HEK293 (cell line): ENCODE data around the gene TAS2R38.

Experiments
- CTCF ChIA-PET: fragments of 350-600 bp; formaldehyde crosslinking; extraction: SDS; loops from one replicate; lab custom pipeline; 2021; ENCODE audit warnings: antibody characterized with exemption; lab: Yijun Ruan, JAX
- POLR2A ChIA-PET: fragments of 300-600 bp; formaldehyde crosslinking; extraction: SDS; loops from one replicate; lab custom pipeline; 2020; ENCODE audit warnings: antibody characterized with exemption, inconsistent platforms; lab: Yijun Ruan, JAX
- H3K27ac ChIP-seq: fragments of 200-500 bp; sonication (Bioruptor generic); 2 replicates; pipeline ENCODE4 v1.5.1; 2014; ENCODE audit warnings: low read depth, low read length, control low read depth, inconsistent platforms; ENCODE audit errors: extremely low read depth
- H3K36me3 ChIP-seq, 2 experiments: fragments of 200-500 bp in 1 of 2; sonication (Bioruptor generic) in 1 of 2; 1 replicate in 1 of 2; 2 replicates in 1 of 2; pipeline ENCODE4 v1.5.1; 2014 to 2017; ENCODE audit warnings: inconsistent platforms in 2 of 2, low read length in 2 of 2; ENCODE audit not compliant: control insufficient read depth in 2 of 2, insufficient read depth in 1 of 2
- H3K4me1 ChIP-seq: fragments of 200-500 bp; sonication (Bioruptor generic); 2 replicates; pipeline ENCODE4 v1.5.1; 2014; ENCODE audit warnings: mild to moderate bottlenecking, low read length, inconsistent platforms; ENCODE audit not compliant: control insufficient read depth, insufficient read depth
- H3K4me3 ChIP-seq: 2 replicates; pipeline ENCODE4 v1.5.1; 2011; ENCODE audit warnings: low read depth, mild to moderate bottlenecking, control low read depth, low read length, moderate library complexity
- H3K9me3 ChIP-seq: fragments of 200-500 bp; sonication (Bioruptor generic); 2 replicates; pipeline ENCODE4 v1.5.1; 2014; ENCODE audit warnings: low read depth, low read length, inconsistent platforms; ENCODE audit not compliant: control insufficient read depth, insufficient read depth
- FEZF1 ChIP-seq: fragments of 450-650 bp; formaldehyde crosslinking; IDR thresholded peaks from 2 replicates; pipeline ENCODE4 v1.5.1; 2016; ENCODE audit warnings: missing biosample characterization, missing genetic modification characterization
- GLI2 ChIP-seq: fragments of 450-650 bp; formaldehyde crosslinking; IDR thresholded peaks from 2 replicates; pipeline ENCODE4; 2017; ENCODE audit warnings: missing biosample characterization, missing genetic modification characterization, low read depth, borderline replicate concordance
- KLF16 ChIP-seq: fragments of 450-650 bp; formaldehyde crosslinking; IDR thresholded peaks from 2 replicates; pipeline ENCODE4 v1.5.1; 2017; ENCODE audit warnings: missing biosample characterization, missing genetic modification characterization
- SALL2 ChIP-seq: fragments of 450-650 bp; formaldehyde crosslinking; IDR thresholded peaks from 2 replicates; pipeline ENCODE4 v1.5.0; 2017; ENCODE audit warnings: missing biosample characterization, mild to moderate bottlenecking, missing genetic modification characterization, borderline replicate concordance
- SETDB1 ChIP-seq: IDR thresholded peaks from one replicate; pipeline ENCODE4 v1.6.1; 2017; ENCODE audit warnings: mild to moderate bottlenecking, low read length, moderate library complexity, mixed read lengths; ENCODE audit not compliant: insufficient read length
- TRIM28 ChIP-seq: IDR thresholded peaks from 2 replicates; pipeline ENCODE4 v1.6.1; 2011; ENCODE audit warnings: low read length, control low read depth, borderline replicate concordance
- YY2 ChIP-seq: fragments of 450-650 bp; formaldehyde crosslinking; IDR thresholded peaks from 2 replicates; pipeline ENCODE4 v1.5.1; 2016; ENCODE audit warnings: missing biosample characterization, missing genetic modification characterization
- ZBTB17 ChIP-seq: fragments of 450-650 bp; formaldehyde crosslinking; IDR thresholded peaks from 2 replicates; pipeline ENCODE4 v1.5.1; 2016; ENCODE audit warnings: missing biosample characterization, missing genetic modification characterization
- ZBTB48 ChIP-seq: fragments of 450-650 bp; formaldehyde crosslinking; IDR thresholded peaks from 2 replicates; pipeline ENCODE4 v1.5.1; 2016; ENCODE audit warnings: missing biosample characterization, missing genetic modification characterization
- ZNF157 ChIP-seq: fragments of 450-650 bp; formaldehyde crosslinking; IDR thresholded peaks from 2 replicates; pipeline ENCODE4 v1.5.1; 2016; ENCODE audit warnings: missing biosample characterization, missing genetic modification characterization
- ZNF174 ChIP-seq: fragments of 450-650 bp; formaldehyde crosslinking; IDR thresholded peaks from 2 replicates; pipeline ENCODE4 v1.5.0; 2017; ENCODE audit warnings: missing biosample characterization, mild to moderate bottlenecking, missing genetic modification characterization
- ZNF214 ChIP-seq: fragments of 450-650 bp; formaldehyde crosslinking; IDR thresholded peaks from 2 replicates; pipeline ENCODE4 v1.5.1; 2017; ENCODE audit warnings: missing biosample characterization, mild to moderate bottlenecking, missing genetic modification characterization, borderline replicate concordance
- ZNF354C ChIP-seq: fragments of 450-650 bp; formaldehyde crosslinking; IDR thresholded peaks from 2 replicates; pipeline ENCODE4 v1.5.1; 2016; ENCODE audit warnings: missing biosample characterization, missing genetic modification characterization, low read depth, borderline replicate concordance
- ZNF416 ChIP-seq: fragments of 450-650 bp; formaldehyde crosslinking; IDR thresholded peaks from 2 replicates; pipeline ENCODE4 v1.5.1; 2016; ENCODE audit warnings: missing biosample characterization, missing genetic modification characterization
- ZNF571 ChIP-seq: fragments of 450-650 bp; formaldehyde crosslinking; IDR thresholded peaks from 2 replicates; pipeline ENCODE4 v1.5.0; 2017; ENCODE audit warnings: missing biosample characterization, missing genetic modification characterization
- ZNF664 ChIP-seq: fragments of 450-650 bp; formaldehyde crosslinking; IDR thresholded peaks from 2 replicates; pipeline ENCODE4 v1.5.1; 2016; ENCODE audit warnings: missing biosample characterization, missing genetic modification characterization
- ZNF76 ChIP-seq: fragments of 450-650 bp; formaldehyde crosslinking; IDR thresholded peaks from 2 replicates; pipeline ENCODE4; 2016; ENCODE audit warnings: low read depth, missing biosample characterization, missing genetic modification characterization, borderline replicate concordance
- TF ChIP-seq, protein P1 (sequence below): fragments of 450-650 bp; formaldehyde crosslinking; conservative IDR thresholded peaks from 2 replicates; pipeline ENCODE4 v1.5.1; 2016; ENCODE audit warnings: low read depth, missing biosample characterization, missing genetic modification characterization
- TF ChIP-seq, protein P2 (sequence below): fragments of 450-650 bp; formaldehyde crosslinking; IDR thresholded peaks from 2 replicates; pipeline ENCODE4 v1.5.1; 2016; ENCODE audit warnings: missing biosample characterization, missing genetic modification characterization
- TF ChIP-seq, protein P3 (sequence below): fragments of 450-650 bp; formaldehyde crosslinking; IDR thresholded peaks from 2 replicates; pipeline ENCODE4 v1.5.1; 2016; ENCODE audit warnings: missing biosample characterization, missing genetic modification characterization
- TF ChIP-seq, protein P4 (sequence below): IDR thresholded peaks from 2 replicates; pipeline ENCODE4 v1.6.1; 2011; ENCODE audit warnings: mild to moderate bottlenecking, low read depth, low read length, borderline replicate concordance
- TF ChIP-seq, protein P5 (sequence below): fragments of 450-650 bp; formaldehyde crosslinking; IDR thresholded peaks from 2 replicates; pipeline ENCODE4 v1.5.1; 2016; ENCODE audit warnings: missing biosample characterization, missing genetic modification characterization

Gene TAS2R38

DNA sequence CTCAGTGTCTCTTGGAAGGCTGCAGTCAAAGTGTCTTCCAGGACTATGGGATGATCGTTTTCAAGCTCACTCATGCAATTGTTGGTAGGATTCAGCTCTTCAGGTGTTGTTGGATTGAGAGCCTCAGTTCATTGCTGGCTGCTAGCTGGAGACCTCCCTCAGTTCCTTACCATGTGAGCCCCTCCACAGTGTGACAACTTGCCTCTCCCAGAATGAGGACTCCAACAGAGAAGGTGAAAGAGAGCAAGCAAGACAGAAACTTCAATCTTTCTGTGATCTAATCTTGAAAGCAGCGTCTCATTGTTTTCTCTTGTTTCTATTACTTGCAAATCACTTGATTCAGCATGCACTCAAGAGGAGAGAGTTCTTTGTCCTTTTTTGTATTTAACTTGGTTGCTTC, 44.6 kb upstream of the TAS2R38 start (continued):
- TF ChIP-seq, protein P1, sequence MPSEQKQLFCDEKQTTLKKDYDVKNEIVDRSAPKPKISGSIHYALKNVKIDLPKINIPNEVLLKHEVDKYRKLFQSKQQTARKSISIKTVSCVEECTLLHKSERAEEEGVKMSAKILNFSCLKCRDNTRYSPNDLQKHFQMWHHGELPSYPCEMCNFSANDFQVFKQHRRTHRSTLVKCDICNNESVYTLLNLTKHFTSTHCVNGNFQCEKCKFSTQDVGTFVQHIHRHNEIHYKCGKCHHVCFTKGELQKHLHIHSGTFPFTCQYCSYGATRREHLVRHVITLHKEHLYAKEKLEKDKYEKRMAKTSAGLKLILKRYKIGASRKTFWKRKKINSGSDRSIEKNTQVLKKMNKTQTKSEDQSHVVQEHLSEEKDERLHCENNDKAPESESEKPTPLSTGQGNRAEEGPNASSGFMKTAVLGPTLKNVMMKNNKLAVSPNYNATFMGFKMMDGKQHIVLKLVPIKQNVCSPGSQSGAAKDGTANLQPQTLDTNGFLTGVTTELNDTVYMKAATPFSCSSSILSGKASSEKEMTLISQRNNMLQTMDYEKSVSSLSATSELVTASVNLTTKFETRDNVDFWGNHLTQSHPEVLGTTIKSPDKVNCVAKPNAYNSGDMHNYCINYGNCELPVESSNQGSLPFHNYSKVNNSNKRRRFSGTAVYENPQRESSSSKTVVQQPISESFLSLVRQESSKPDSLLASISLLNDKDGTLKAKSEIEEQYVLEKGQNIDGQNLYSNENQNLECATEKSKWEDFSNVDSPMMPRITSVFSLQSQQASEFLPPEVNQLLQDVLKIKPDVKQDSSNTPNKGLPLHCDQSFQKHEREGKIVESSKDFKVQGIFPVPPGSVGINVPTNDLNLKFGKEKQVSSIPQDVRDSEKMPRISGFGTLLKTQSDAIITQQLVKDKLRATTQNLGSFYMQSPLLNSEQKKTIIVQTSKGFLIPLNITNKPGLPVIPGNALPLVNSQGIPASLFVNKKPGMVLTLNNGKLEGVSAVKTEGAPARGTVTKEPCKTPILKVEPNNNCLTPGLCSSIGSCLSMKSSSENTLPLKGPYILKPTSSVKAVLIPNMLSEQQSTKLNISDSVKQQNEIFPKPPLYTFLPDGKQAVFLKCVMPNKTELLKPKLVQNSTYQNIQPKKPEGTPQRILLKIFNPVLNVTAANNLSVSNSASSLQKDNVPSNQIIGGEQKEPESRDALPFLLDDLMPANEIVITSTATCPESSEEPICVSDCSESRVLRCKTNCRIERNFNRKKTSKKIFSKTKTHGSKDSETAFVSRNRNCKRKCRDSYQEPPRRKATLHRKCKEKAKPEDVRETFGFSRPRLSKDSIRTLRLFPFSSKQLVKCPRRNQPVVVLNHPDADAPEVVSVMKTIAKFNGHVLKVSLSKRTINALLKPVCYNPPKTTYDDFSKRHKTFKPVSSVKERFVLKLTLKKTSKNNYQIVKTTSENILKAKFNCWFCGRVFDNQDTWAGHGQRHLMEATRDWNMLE, result no peak

DNA sequence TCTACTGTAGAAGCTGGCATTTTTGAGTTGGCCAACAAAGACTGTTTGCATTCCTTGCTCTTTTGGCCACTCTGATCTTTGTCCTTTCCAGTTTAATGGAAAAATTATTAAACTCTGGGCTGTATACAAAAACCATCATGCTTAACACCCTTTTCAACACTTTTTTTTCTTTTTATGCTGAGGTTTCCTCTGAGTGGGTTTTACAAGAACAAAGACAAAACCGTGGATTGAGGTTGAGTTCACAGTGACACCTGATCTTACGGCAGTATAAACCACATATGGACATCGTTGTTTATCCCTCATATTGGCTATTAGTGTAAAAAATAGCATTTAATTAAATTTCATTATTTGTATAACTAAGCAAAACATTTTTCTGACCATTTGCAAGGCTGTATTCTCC, 43.9 kb upstream of the TAS2R38 start:
- H3K4me1 ChIP-seq, result no peaks in the 10 kb centered on the region
- H3K27ac ChIP-seq, result no peak overlapping the region
- POLR2A ChIA-PET, result no interaction called here
- no peak for TF ChIP-seq ZNF416 (tag by site-specific recombination)
- TF ChIP-seq ZNF571, result no peak
- no peak for TF ChIP-seq GLI2 (tag by site-specific recombination)
- no peak for TF ChIP-seq SALL2 (tag by site-specific recombination)
- TF ChIP-seq, all 188 proteins: peak for 0
- Histone ChIP-seq H3K4me3 (no peak overlapping the region), H3K9me3 (no peaks in the 10 kb centered on the region), H3K36me3 (no peaks in the 10 kb centered on the region)
- CTCF ChIA-PET, result interaction anchor here (0.9 kb wide), 1 partner anchor 41 kb away, joined by 3 read pairs; no protein-coding TSS in a partner anchor

DNA sequence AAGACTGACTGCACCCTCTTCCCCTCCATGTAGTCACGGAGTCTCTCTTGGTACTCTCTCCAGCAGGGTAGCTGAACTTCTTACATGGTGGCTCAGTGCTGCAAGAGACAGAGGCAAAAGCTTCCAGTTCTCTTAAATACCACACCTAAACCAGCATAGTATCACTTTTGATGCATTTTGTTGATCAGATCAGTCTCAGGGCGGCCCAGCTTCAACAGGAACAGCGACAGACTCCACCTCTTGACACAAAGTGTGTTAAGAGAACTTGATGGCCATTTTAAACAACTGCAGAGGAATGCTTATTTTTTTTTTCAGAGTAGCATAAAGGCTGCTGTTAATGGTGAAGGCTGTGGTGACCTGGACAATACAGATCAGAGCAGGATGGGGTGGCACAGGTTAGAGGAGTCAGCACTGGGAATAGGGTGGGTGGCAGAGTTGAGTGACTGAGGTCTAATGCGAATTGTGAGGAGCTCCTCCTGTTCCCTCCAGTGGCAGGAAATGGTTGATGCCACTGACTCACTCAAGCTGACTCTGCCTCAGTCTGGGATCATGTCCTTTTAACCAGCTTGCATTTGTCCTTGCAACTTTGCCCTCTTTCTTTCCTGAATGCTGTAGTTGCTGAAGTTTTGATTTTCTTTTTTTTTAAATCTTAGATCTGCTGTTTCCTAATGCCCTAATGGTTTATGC, 39.4 kb upstream of the TAS2R38 start:
- CTCF ChIA-PET, result interaction anchor here (0.6 to 2.8 kb wide), 5 partner anchors 18 to 1202 kb away, joined by 3 to 13 read pairs (median 4); no protein-coding TSS in a partner anchor
- H3K9me3 ChIP-seq, result no peaks in the 10 kb centered on the region
- H3K36me3 ChIP-seq, result no peaks in the 10 kb centered on the region
- POLR2A ChIA-PET, result no interaction called here
- no peak overlapping the region for H3K27ac ChIP-seq
- H3K4me3 ChIP-seq, result no peak overlapping the region
- H3K4me1 ChIP-seq, result no peaks in the 10 kb centered on the region
- TF ChIP-seq ZNF174 (tag by site-specific recombination) (no peak), KLF16 (no peak), ZNF76 (tag by site-specific recombination) (no peak), FEZF1 (tag by site-specific recombination) (no peak), ZNF664 (tag by site-specific recombination) (no peak), YY2 (tag by site-specific recombination) (no peak), TRIM28 (0 out of 2 replicates have a peak, but pooled peaks have one; percentile 15), ZBTB48 (tag by site-specific recombination) (no peak), ZNF157 (no peak), ZBTB17 (tag by site-specific recombination) (no peak), ZNF214 (tag by site-specific recombination) (no peak), ZNF354C (tag by site-specific recombination) (no peak), SETDB1 (no peak)
- TF ChIP-seq, protein P2, sequence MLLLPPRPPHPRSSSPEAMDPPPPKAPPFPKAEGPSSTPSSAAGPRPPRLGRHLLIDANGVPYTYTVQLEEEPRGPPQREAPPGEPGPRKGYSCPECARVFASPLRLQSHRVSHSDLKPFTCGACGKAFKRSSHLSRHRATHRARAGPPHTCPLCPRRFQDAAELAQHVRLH (tag by site-specific recombination), result no peak
- TF ChIP-seq, protein P3, sequence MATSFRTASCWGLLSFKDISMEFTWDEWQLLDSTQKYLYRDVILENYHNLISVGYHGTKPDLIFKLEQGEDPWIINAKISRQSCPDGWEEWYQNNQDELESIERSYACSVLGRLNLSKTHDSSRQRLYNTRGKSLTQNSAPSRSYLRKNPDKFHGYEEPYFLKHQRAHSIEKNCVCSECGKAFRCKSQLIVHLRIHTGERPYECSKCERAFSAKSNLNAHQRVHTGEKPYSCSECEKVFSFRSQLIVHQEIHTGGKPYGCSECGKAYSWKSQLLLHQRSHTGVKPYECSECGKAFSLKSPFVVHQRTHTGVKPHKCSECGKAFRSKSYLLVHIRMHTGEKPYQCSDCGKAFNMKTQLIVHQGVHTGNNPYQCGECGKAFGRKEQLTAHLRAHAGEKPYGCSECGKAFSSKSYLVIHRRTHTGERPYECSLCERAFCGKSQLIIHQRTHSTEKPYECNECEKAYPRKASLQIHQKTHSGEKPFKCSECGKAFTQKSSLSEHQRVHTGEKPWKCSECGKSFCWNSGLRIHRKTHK (tag by site-specific recombination), result no peak
- TF ChIP-seq, protein P4, sequence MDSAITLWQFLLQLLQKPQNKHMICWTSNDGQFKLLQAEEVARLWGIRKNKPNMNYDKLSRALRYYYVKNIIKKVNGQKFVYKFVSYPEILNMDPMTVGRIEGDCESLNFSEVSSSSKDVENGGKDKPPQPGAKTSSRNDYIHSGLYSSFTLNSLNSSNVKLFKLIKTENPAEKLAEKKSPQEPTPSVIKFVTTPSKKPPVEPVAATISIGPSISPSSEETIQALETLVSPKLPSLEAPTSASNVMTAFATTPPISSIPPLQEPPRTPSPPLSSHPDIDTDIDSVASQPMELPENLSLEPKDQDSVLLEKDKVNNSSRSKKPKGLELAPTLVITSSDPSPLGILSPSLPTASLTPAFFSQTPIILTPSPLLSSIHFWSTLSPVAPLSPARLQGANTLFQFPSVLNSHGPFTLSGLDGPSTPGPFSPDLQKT, result no peak
- TF ChIP-seq, protein P5, sequence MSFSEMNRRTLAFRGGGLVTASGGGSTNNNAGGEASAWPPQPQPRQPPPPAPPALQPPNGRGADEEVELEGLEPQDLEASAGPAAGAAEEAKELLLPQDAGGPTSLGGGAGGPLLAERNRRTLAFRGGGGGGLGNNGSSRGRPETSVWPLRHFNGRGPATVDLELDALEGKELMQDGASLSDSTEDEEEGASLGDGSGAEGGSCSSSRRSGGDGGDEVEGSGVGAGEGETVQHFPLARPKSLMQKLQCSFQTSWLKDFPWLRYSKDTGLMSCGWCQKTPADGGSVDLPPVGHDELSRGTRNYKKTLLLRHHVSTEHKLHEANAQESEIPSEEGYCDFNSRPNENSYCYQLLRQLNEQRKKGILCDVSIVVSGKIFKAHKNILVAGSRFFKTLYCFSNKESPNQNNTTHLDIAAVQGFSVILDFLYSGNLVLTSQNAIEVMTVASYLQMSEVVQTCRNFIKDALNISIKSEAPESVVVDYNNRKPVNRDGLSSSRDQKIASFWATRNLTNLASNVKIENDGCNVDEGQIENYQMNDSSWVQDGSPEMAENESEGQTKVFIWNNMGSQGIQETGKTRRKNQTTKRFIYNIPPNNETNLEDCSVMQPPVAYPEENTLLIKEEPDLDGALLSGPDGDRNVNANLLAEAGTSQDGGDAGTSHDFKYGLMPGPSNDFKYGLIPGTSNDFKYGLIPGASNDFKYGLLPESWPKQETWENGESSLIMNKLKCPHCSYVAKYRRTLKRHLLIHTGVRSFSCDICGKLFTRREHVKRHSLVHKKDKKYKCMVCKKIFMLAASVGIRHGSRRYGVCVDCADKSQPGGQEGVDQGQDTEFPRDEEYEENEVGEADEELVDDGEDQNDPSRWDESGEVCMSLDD (tag by site-specific recombination), result no peak
